Fibroblast of villous mesenchyme (primary cell): ENCODE results near the gene RNF25. TPM values are rescaled to one million over a fixed set of nuclear protein-coding genes. Genes with fewer than 3 reads are reported as not detected.

Experiments used
- DNase-seq: peaks from one replicate; pipeline ENCODE4 v3.0.0-alpha.2; 2010; ENCODE audit warnings: low read depth
- H3K4me3 ChIP-seq: 2 replicates; pipeline ENCODE4 v1.5.1; 2011; ENCODE audit warnings: low read depth, mild to moderate bottlenecking, low read length
- total RNA-seq: library from RNA; depleted of rRNA; stranded (reverse); fragments of >200 nt; gene quantifications from 2 replicates; pipeline ENCODE4 v1.2.3, GENCODE V29; 2012
- TF ChIP-seq, protein P1 (sequence below): IDR thresholded peaks from 2 replicates; pipeline ENCODE4 v1.5.1; 2012; ENCODE audit warnings: low read depth, mild to moderate bottlenecking, low read length; ENCODE audit not compliant: insufficient read depth

The RNF25 gene
- total RNA-seq, 1 donor = 38.4 TPM

DNA sequence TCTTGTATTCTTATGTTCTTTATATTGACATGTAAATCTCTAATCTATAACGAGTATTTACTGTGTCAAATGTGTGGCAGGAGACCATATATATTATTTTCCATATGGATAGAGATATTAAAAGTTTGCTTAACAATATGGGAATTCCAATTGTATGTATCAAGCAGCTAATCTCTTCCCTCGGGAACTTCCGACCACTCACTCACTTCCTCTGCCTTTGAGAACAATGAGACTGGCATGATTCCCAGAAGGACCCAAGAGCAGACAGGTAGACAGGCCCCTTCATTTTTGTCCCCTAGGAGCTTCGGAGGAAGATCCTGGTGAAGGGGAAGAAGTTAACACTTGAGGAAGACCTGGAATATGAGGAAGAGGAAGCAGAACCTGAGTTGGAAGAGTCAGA, 40.0 kb downstream of the RNF25 start:
- no peak for DNase-seq
- H3K4me3 ChIP-seq = no peak overlapping the region
- TF ChIP-seq, protein P1, sequence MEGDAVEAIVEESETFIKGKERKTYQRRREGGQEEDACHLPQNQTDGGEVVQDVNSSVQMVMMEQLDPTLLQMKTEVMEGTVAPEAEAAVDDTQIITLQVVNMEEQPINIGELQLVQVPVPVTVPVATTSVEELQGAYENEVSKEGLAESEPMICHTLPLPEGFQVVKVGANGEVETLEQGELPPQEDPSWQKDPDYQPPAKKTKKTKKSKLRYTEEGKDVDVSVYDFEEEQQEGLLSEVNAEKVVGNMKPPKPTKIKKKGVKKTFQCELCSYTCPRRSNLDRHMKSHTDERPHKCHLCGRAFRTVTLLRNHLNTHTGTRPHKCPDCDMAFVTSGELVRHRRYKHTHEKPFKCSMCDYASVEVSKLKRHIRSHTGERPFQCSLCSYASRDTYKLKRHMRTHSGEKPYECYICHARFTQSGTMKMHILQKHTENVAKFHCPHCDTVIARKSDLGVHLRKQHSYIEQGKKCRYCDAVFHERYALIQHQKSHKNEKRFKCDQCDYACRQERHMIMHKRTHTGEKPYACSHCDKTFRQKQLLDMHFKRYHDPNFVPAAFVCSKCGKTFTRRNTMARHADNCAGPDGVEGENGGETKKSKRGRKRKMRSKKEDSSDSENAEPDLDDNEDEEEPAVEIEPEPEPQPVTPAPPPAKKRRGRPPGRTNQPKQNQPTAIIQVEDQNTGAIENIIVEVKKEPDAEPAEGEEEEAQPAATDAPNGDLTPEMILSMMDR = no peak

DNA sequence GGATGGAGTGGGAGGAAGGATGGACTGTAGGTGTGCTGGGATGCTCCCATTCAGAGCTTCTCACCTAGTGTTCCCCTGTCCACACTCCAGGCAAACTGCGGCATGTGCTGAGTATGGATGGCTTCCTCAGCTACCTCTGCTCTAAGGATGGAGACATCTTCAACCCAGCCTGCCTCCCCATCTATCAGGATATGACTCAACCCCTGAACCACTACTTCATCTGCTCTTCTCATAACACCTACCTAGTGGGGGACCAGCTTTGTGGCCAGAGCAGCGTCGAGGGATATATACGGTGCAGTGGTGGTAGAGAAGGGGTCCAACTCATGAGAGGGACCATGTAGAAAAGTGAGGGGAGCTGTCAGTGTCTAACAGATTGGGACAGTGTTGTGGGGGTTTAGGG, 43.9 kb downstream of the RNF25 start:
- DNase-seq = no peak
- H3K4me3 ChIP-seq = no peak overlapping the region
- TF ChIP-seq, protein P1 = no peak

DNA sequence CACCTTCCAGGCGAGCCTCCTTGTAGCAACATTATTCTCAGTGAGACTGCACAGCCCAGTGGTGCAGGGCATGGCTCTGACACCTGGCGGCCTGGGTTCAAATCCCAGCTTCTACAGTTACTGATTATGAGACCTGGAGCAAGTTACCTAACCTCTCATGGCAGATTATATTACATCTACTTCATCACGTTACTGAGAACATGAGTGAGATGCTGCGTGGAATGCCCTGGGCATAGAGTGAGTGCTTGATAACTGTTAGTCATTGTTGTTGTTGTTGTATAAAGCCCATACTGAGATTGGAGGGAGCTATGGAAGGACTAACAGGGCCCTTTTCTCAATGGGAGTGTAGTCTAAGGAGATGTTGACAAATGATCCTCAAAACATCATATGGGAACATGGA, 45.4 kb downstream of the RNF25 start:
- no peak overlapping the region for H3K4me3 ChIP-seq
- no peak for DNase-seq
- TF ChIP-seq, protein P1 = no peak

DNA sequence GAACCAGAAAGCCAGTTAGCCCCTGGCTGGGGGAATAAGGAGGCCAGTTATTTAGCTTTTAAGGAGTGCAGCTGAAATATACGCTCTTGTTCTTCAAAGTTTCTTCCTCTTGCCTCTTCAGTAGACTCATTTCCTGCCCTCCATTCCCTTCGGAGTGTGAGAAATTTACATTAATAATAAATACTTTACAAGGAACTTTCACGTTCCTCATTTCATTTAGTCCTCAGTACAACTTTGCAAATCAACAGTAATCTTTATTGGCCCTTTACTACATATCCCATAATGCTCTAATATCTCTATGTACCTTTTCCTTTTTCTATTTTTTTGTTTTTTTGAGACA, 48.5 kb downstream of the RNF25 start:
- no peak overlapping the region for H3K4me3 ChIP-seq
- TF ChIP-seq, protein P1 = no peak
- DNase-seq = no peak

DNA sequence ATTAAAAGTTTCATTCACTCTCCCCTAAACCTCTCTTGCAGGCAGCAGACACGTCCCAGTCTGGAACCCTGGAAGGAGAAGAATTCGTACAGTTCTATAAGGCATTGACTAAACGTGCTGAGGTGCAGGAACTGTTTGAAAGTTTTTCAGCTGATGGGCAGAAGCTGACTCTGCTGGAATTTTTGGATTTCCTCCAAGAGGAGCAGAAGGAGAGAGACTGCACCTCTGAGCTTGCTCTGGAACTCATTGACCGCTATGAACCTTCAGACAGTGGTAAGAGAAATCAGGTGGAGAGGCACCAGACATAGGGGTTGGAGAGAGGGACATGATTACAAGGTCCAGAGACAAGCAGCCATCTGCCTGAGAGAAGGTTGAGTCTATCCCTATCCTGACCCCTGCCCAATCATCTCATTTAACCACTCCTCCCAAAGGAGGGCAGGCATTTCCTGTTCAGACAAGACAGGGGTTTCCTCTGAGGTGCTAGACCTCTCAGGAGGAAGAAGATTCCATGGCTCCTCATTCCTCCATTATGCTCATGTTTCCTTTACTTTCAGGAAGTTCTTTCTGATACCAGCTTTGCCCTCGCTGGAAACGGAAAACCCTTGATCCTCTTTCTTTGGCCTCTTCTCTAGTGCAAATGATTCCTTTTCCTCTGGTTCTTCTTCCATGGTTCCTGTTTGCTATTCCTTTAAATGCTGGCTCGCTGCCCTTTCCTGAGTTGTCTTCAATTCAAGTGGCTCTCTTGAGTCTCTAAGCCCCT, 49.0 kb downstream of the RNF25 start:
- TF ChIP-seq, protein P1 = no peak
- DNase-seq = no peak
- no peak overlapping the region for H3K4me3 ChIP-seq

DNA sequence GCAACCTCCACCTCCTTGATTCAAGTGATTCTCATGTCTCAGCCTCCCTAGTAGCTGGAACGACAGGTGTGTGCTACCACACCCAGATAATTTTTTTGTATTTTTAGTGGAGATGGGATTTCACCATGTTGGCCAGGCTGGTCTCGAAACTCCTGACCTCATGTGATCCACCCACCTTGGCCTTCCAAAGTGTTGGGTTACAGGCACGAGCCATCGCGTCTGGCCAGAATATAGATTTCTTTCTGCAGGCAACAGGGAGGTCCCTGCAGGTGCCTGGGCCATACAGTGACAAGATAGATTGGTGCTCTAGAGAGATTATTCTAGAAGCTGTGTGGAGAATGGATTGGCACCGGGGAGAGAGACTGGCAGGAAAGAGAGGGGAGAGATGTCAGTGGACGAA, 50.8 kb downstream of the RNF25 start:
- DNase-seq = no peak
- no peak overlapping the region for H3K4me3 ChIP-seq
- TF ChIP-seq, protein P1 = no peak
